Measurements from ENCODE around the gene ATP2B2. TPM values are rescaled to one million over a fixed set of nuclear protein-coding genes. Genes with fewer than 3 reads are reported as not detected.

Gene ATP2B2
- polyA plus RNA-seq, 3 donors, result not detected

DNA sequence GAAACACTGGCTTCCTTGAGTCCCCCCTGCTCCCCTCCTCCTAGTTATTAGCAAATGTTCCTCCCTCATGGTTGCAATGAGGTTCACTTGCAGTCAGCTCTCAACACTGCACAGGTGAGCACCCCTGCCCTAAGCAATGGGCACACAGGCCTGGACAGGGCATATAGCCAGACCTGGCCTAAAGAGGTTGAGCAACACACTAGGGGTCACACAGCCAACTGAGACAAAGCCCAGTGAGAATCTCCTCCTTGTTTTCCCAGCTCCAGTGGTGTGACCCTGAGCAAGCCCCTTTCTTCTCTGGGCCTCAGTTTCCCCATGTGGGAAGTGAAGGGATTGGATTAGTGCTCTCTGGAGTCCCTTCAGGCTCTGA is 49.9 kb downstream of the ATP2B2 start:
- H3K36me3 Mint-ChIP-seq, result no peaks in the 10 kb centered on the region
- Histone ChIP-seq H3K4me2 (replicated peaks; ENCODE audit: extremely low read depth, low read length, poor library complexity, severe bottlenecking) (no peak overlapping the region), H3K4me3 (replicated peaks in 1 of 3; ENCODE audit: low read depth in 2 of 3, low read length in 3 of 3) (no peak overlapping the region), H2AFZ (ENCODE audit: insufficient read depth, low read depth, low read length, poor library complexity, severe bottlenecking) (no peak overlapping the region), H4K20me1 (ENCODE audit: insufficient read depth, low read length) (no peaks in the 10 kb centered on the region), H3K9me3 (replicated peaks in 1 of 2; ENCODE audit: control insufficient read depth in 1 of 2, insufficient read depth in 1 of 2, low read length in 2 of 2) (no peaks in the 10 kb centered on the region), H3K27me3 (ENCODE audit: control insufficient read depth in 2 of 2, insufficient read depth in 2 of 2, low read length in 2 of 2) (no peaks in the 10 kb centered on the region), H3K79me2 (ENCODE audit: insufficient read depth, low read length) (no peaks in the 10 kb centered on the region), H3K27ac (ENCODE audit: low read depth in 1 of 2, low read length in 2 of 2) (no peak overlapping the region), H3K36me3 (replicated peaks in 1 of 2; ENCODE audit: control insufficient read depth in 1 of 2, insufficient read depth in 2 of 2, low read length in 2 of 2) (no peaks in the 10 kb centered on the region), H3K4me1 (ENCODE audit: control insufficient read depth in 1 of 2, insufficient read depth in 2 of 2, low read length in 2 of 2) (no peaks in the 10 kb centered on the region), H3K9ac (ENCODE audit: insufficient read depth, low read length, poor library complexity, severe bottlenecking) (no peak overlapping the region)
- peaks cover 3 to 6% (median 5%) of the 10 kb centered on the region in 3 donors for H3K27me3 Mint-ChIP-seq (ENCODE audit: low read depth in 3 of 3)
- no peaks in the 10 kb centered on the region for H3K9me3 Mint-ChIP-seq
- intact Hi-C loops (cut with micrococcal nuclease), result no loop called here
- no peak for DNase-seq
- no peak overlapping the region for H3K4me3 Mint-ChIP-seq
- TF ChIP-seq, protein P1, sequence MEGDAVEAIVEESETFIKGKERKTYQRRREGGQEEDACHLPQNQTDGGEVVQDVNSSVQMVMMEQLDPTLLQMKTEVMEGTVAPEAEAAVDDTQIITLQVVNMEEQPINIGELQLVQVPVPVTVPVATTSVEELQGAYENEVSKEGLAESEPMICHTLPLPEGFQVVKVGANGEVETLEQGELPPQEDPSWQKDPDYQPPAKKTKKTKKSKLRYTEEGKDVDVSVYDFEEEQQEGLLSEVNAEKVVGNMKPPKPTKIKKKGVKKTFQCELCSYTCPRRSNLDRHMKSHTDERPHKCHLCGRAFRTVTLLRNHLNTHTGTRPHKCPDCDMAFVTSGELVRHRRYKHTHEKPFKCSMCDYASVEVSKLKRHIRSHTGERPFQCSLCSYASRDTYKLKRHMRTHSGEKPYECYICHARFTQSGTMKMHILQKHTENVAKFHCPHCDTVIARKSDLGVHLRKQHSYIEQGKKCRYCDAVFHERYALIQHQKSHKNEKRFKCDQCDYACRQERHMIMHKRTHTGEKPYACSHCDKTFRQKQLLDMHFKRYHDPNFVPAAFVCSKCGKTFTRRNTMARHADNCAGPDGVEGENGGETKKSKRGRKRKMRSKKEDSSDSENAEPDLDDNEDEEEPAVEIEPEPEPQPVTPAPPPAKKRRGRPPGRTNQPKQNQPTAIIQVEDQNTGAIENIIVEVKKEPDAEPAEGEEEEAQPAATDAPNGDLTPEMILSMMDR (IDR thresholded peaks at IDR 0.05), result no peak
- peaks cover 8% of the 10 kb centered on the region for H3K4me1 Mint-ChIP-seq
- no peak overlapping the region for H3K27ac Mint-ChIP-seq

DNA sequence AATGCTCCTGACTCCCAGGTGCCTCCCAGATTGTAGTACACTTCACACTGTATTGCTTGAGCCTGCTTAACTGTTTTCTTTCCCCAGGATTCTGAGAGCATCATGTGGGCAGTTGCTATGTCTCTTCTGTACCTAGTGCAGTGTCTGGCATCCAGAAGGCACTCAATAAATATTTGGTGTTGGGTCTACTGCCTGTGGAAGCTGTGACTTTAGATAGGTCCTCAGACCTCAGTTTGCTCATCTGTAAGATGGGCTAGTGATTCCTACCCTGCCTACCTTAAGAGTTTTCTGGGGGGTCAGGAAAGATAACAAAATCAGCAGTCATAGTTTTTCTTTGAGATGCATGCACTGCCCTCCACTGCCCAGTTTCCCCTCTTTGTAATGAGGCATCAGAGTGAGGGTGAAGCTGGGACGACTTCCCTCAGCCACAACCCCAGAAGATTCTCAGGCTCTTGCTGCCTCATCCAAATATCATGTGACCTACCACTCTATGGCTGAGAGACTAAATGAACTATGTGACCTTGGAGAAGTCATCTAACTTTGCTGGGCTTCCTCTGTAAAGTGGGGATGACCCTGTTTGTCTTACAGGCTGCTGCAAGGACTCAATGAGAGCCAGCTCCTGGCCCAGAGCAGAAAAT is 50.4 kb downstream of the ATP2B2 start:
- no peaks in the 10 kb centered on the region for H4K20me1 ChIP-seq (ENCODE audit: insufficient read depth, low read length)
- H2AFZ ChIP-seq (ENCODE audit: insufficient read depth, low read depth, low read length, poor library complexity, severe bottlenecking), result no peak overlapping the region
- H3K4me1 Mint-ChIP-seq, result peaks cover 8% of the 10 kb centered on the region
- no peak overlapping the region for H3K4me3 Mint-ChIP-seq
- DNase-seq, result no peak
- H3K36me3 ChIP-seq (replicated peaks in 1 of 2; ENCODE audit: control insufficient read depth in 1 of 2, insufficient read depth in 2 of 2, low read length in 2 of 2), result no peaks in the 10 kb centered on the region
- intact Hi-C loops (cut with micrococcal nuclease), result no loop called here
- H3K9me3 ChIP-seq (replicated peaks in 1 of 2; ENCODE audit: control insufficient read depth in 1 of 2, insufficient read depth in 1 of 2, low read length in 2 of 2), result no peaks in the 10 kb centered on the region
- H3K9ac ChIP-seq (ENCODE audit: insufficient read depth, low read length, poor library complexity, severe bottlenecking), result no peak overlapping the region
- H3K4me2 ChIP-seq (replicated peaks; ENCODE audit: extremely low read depth, low read length, poor library complexity, severe bottlenecking), result no peak overlapping the region
- no peaks in the 10 kb centered on the region for H3K79me2 ChIP-seq (ENCODE audit: insufficient read depth, low read length)
- H3K27ac ChIP-seq (ENCODE audit: low read depth in 1 of 2, low read length in 2 of 2), result no peak overlapping the region
- H3K27me3 ChIP-seq (ENCODE audit: control insufficient read depth in 2 of 2, insufficient read depth in 2 of 2, low read length in 2 of 2), result no peaks in the 10 kb centered on the region
- TF ChIP-seq, protein P1 (IDR thresholded peaks at IDR 0.05), result no peak
- no peak overlapping the region for H3K27ac Mint-ChIP-seq
- no peaks in the 10 kb centered on the region for H3K9me3 Mint-ChIP-seq
- no peak overlapping the region for H3K4me3 ChIP-seq (replicated peaks in 1 of 3; ENCODE audit: low read depth in 2 of 3, low read length in 3 of 3)
- peaks cover 3 to 6% (median 5%) of the 10 kb centered on the region in 3 donors for H3K27me3 Mint-ChIP-seq (ENCODE audit: low read depth in 3 of 3)
- no CpG with 5 or more reads among the region's 1 CpG for WGBS (ENCODE audit: insufficient coverage)
- H3K36me3 Mint-ChIP-seq, result no peaks in the 10 kb centered on the region
- H3K4me1 ChIP-seq (ENCODE audit: control insufficient read depth in 1 of 2, insufficient read depth in 2 of 2, low read length in 2 of 2), result no peaks in the 10 kb centered on the region
